Activated CD8-positive, alpha-beta T cell treated with anti-CD3 and anti-CD28 coated beads for 36 hours (primary cell): ENCODE data around the gene NANOS1. TPM values are rescaled to one million over a fixed set of nuclear protein-coding genes. Genes with fewer than 3 reads are reported as not detected.
A peak's percentile ranks its signal among the peaks of the same experiment; 100 is the strongest.

Experiments
- ATAC-seq: fragments of 200-7000 bp; cut with Tn5 transposase; one replicate; pipeline ENCODE4 v1.10.0; 2021; ENCODE audit warnings: mild to moderate bottlenecking, moderate library complexity
- CTCF ChIA-PET: fragments of 350-600 bp; sonication (Branson Sonifier 250); formaldehyde crosslinking; loops from one replicate; lab custom pipeline; 2021; ENCODE audit warnings: antibody characterized with exemption; lab: Charles Lee
- POLR2A ChIA-PET: fragments of 350-600 bp; sonication (Branson Sonifier 250); formaldehyde crosslinking; loops from one replicate; lab custom pipeline; 2021; ENCODE audit warnings: antibody characterized with exemption; lab: Charles Lee
- DNase-seq: peaks from one replicate; pipeline ENCODE4 v3.0.0-alpha.2; 2020
- H3K27ac Mint-ChIP-seq: one replicate; pipeline ENCODE4 v1.8.0; 2021; ENCODE audit warnings: mild to moderate bottlenecking, mixed read lengths
- H3K27me3 Mint-ChIP-seq: one replicate; pipeline ENCODE4 v1.8.0; 2021; ENCODE audit warnings: mixed read lengths
- H3K36me3 Mint-ChIP-seq: one replicate; pipeline ENCODE4 v1.8.0; 2021; ENCODE audit warnings: low read depth, mixed read lengths
- H3K4me1 Mint-ChIP-seq: one replicate; pipeline ENCODE4 v1.8.0; 2021; ENCODE audit warnings: low read depth, mixed read lengths
- H3K4me3 Mint-ChIP-seq: one replicate; pipeline ENCODE4 v1.8.0; 2021; ENCODE audit warnings: mild to moderate bottlenecking, moderate library complexity, mixed read lengths
- H3K9me3 Mint-ChIP-seq: one replicate; pipeline ENCODE4 v1.8.0; 2021; ENCODE audit warnings: mixed read lengths
- CTCF ChIP-seq: fragments of 200-600 bp; IDR thresholded peaks from one replicate; pipeline ENCODE4 v1.8.0; 2022; ENCODE audit warnings: antibody characterized with exemption, mild to moderate bottlenecking
- intact Hi-C: fragments of 100-400 bp; cut with micrococcal nuclease; formaldehyde crosslinking; loops from one replicate; pipeline ENCODE4 v1.10.0; 2022
- total RNA-seq, 2 experiments: library from RNA; stranded (reverse); gene quantifications; one replicate each; pipeline ENCODE4 v1.2.3, GENCODE V29; 2021

NANOS1 gene
- total RNA-seq, 2 experiments from 2014 or later: 0.20 TPM; not detected in 1

DNA sequence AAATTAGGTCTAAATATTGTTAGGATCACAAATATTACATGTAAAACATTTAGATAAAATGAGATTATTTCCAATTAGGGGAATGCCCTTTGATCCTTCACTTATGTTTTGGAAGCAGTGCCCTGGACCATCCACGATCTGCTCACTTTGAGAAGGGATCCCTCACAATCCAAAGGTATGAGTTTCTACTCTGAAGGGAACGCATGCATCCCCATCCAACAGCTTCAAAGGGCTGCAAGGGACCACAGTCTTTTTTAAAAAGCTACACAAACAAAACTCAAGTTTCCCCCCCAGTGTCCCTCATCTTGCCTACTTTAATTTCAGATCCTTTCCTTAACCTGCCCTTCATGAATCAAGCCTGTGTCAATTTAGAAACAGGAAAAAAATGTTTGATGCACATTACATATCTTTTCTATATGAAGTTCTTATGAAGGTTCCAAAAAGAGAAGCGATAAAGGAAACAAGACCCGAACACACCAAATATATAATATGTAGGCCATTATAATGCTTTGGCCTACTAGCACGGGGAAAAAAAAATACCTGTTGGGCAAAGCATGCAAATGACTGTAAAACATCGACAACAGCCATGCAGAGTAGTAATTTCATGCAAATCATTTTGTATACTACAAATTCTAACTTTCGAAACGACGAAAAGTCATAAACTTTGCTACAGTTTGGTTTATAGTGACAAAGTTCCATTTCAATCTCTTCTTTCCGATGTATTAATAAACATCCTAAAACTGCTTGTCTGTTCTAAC, 49.1 kb downstream of the NANOS1 start:
- intact Hi-C loops: no loop called here
- peaks cover 52% of the 10 kb centered on the region for H3K36me3 Mint-ChIP-seq
- CTCF ChIA-PET: no interaction called here
- no peak for TF ChIP-seq CTCF
- POLR2A ChIA-PET: interaction anchor here (0.7 to 3.6 kb wide), 7 partner anchors 9 to 68 kb away, joined by 3 to 20 read pairs (median 3); no protein-coding TSS in a partner anchor
- H3K9me3 Mint-ChIP-seq: no peaks in the 10 kb centered on the region
- DNase-seq: no peak
- H3K4me3 Mint-ChIP-seq: peak overlapping the region; percentile 87
- peak overlapping the region; percentile 95 for H3K27ac Mint-ChIP-seq
- no peaks in the 10 kb centered on the region for H3K27me3 Mint-ChIP-seq
- peaks cover 33% of the 10 kb centered on the region for H3K4me1 Mint-ChIP-seq
- ATAC-seq: no peak

DNA sequence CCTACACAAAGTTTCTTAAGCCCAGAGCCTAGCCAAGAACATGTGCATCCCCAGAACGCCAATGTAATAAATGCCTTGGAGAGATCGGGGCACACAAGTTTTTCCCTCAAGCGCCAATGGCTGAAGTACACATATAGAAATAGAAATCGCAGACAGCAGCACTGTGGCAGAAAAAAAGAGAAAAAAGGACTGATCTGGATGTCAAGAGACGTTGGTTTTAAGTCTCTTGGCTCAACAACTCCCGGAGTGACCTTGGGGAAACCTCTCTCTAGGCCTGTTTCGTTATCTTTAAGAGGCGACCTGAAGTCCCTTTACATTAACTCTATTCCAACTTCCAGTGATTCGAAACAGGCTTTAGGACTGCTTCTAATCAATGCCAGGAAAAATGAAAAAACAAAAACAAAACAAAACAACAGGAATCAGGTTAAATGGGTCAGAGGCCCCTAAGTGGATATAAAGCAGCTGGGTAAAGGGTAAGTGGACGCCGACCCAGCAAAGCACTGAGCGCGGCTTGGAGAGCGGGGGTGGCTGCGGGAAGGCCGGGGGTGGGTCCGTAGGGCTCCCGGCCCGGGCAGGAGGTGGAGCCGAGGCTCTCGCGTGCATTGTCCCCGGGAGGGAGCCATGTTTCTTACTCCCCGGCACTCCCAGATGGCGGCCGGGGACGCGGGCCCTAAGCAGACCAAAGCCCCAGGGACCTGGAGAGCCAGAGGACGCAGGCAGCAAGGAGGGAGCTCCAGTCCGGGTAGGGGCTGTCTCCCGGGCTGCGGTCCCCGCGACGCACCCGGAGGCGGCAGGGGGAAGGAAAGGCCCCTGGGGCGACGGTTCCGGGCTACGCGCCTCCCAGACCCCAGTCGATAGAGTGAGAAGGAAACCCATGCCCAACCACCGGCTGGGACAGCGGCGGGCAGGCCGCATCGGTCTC, 50.3 kb downstream of the NANOS1 start:
- intact Hi-C loops: no loop called here
- H3K9me3 Mint-ChIP-seq: no peaks in the 10 kb centered on the region
- ChIA-PET POLR2A (interaction anchor here (0.8 to 3.6 kb wide), 14 partner anchors 10 to 463 kb away, joined by 3 to 20 read pairs (median 4); partner anchors contain the start of gene RGS10), CTCF (interaction anchor here (0.7 to 0.8 kb wide), 2 partner anchors 36 to 129 kb away, joined by 3 read pairs; no protein-coding TSS in a partner anchor)
- DNase-seq (peak; percentile 80), ATAC-seq (peak; percentile 72)
- no peaks in the 10 kb centered on the region for H3K27me3 Mint-ChIP-seq
- peak overlapping the region; percentile 95 for H3K27ac Mint-ChIP-seq
- peaks cover 45% of the 10 kb centered on the region for H3K36me3 Mint-ChIP-seq
- peak overlapping the region; percentile 87 for H3K4me3 Mint-ChIP-seq
- peaks cover 30% of the 10 kb centered on the region for H3K4me1 Mint-ChIP-seq
- TF ChIP-seq CTCF: no peak

GRCh38 chr10:119080521-119081259, 51.2 kb downstream of the NANOS1 start, which contains the start of gene EIF3A:
EIF3A (minus strand) TSS chr10:119080817; CDS start chr10:119080676, 141 bp downstream.
- CTCF ChIA-PET: interaction anchor here (0.8 kb wide), 1 partner anchor 128 kb away, joined by 3 read pairs; no protein-coding TSS in a partner anchor
- intact Hi-C loops: no loop called here

More at GRCh38 chr10:119080521-119081259, 51.2 kb downstream of the NANOS1 start, which contains the start of gene EIF3A:
- Mint-ChIP-seq H3K4me3 (peak within 1 kb of the TSS; percentile 87), H3K9me3 (no peaks in the 10 kb centered on the region), H3K36me3 (peaks cover 43% of the 10 kb centered on the region), H3K4me1 (peaks cover 25% of the 10 kb centered on the region), H3K27ac (peak within 1 kb of the TSS; percentile 95), H3K27me3 (no peaks in the 10 kb centered on the region)
- POLR2A ChIA-PET: interaction anchor here (0.8 to 3.6 kb wide), 11 partner anchors 9 to 122 kb away, joined by 3 to 20 read pairs (median 5); no protein-coding TSS in a partner anchor
- TF ChIP-seq CTCF: no peak
- peak; percentile 81 for ATAC-seq
- peak; percentile 90 for DNase-seq

Other genes starting within 250 kb of the NANOS1 start
- gene EIF3A, start 51.1 kb downstream of the NANOS1 start, total RNA-seq: 100 to 1,000 TPM; 127 to 131 TPM
- gene DENND10, start 74.4 kb downstream of the NANOS1 start, total RNA-seq: 10 to 100 TPM; 16.9 to 18.6 TPM
- gene SFXN4, start 136.0 kb downstream of the NANOS1 start, total RNA-seq: 10 to 100 TPM; 45.9 to 50.3 TPM
- 100 to 1,000 TPM; 198 to 203 TPM for gene PRDX3, start 149.1 kb downstream of the NANOS1 start, total RNA-seq
- 10 to 100 TPM; 14.8 to 15.6 TPM for gene GRK5, start 177.9 kb downstream of the NANOS1 start, total RNA-seq